ENCODE measurements around the gene TMEM125. TPM values are rescaled to one million over a fixed set of nuclear protein-coding genes. Genes with fewer than 3 reads are reported as not detected.

Gene TMEM125
- total and polyA plus RNA-seq, 11 donors: 0.11 to 0.68 (median 0.29) TPM; not detected in 5

GRCh38 chr1:43265431-43265830 is 4.4 kb upstream of the TMEM125 start:
- no peaks in the 10 kb centered on the region for H3K27me3 ChIP-seq
- no peak for TF ChIP-seq CTCF (IDR thresholded peaks at IDR 0.05)
- no peak for TF ChIP-seq POLR2A (IDR thresholded peaks at IDR 0.05)

GRCh38 chr1:43266881-43267280 is 2.9 kb upstream of the TMEM125 start:
- 95 to 100% (median 98%) methylated on average over 1 of the region's 1 CpG for WGBS, 4 donors
- TF ChIP-seq POLR2A (IDR thresholded peaks at IDR 0.05) (no peak), CTCF (IDR thresholded peaks at IDR 0.05) (no peak)
- ATAC-seq: no peak

More at GRCh38 chr1:43265431-43265830, 4.4 kb upstream of the TMEM125 start:
- Histone ChIP-seq H3K27ac (no peak overlapping the region), H3K4me1 (peaks cover 0 to 4% (median 0%) of the 10 kb centered on the region in 12 donors), H3K36me3 (no peaks in the 10 kb centered on the region), H3K4me3 (no peak overlapping the region), H3K9me3 (peaks cover 0 to 11% (median 0%) of the 10 kb centered on the region in 12 donors)
- WGBS, 4 donors: 88 to 93% (median 91%) methylated on average over 4 of the region's 4 CpGs
- DNase-seq (no peak), ATAC-seq (no peak)
- intact Hi-C loops (cut with DNase I): no loop called here

GRCh38 chr1:43267291-43267805 is 2.4 kb upstream of the TMEM125 start:
- ATAC-seq (no peak), DNase-seq (no peak)
- H3K36me3 ChIP-seq: no peaks in the 10 kb centered on the region
- intact Hi-C loops (cut with DNase I): no loop called here
- H3K4me1 ChIP-seq: peaks cover 0 to 9% (median 0%) of the 10 kb centered on the region in 12 donors
- WGBS, 4 donors: 84 to 91% (median 90%) methylated on average over 9 of the region's 9 CpGs
- no peaks in the 10 kb centered on the region for H3K27me3 ChIP-seq
- H3K4me3 ChIP-seq: no peak overlapping the region
- TF ChIP-seq POLR2A (IDR thresholded peaks at IDR 0.05) (no peak), CTCF (IDR thresholded peaks at IDR 0.05) (no peak)
- H3K9me3 ChIP-seq: peaks cover 0 to 11% (median 0%) of the 10 kb centered on the region in 12 donors
- no peak overlapping the region for H3K27ac ChIP-seq

More at GRCh38 chr1:43266881-43267280, 2.9 kb upstream of the TMEM125 start:
- Histone ChIP-seq H3K27me3 (no peaks in the 10 kb centered on the region), H3K9me3 (peaks cover 0 to 11% (median 0%) of the 10 kb centered on the region in 12 donors), H3K27ac (no peak overlapping the region), H3K36me3 (no peaks in the 10 kb centered on the region), H3K4me1 (peaks cover 0 to 9% (median 0%) of the 10 kb centered on the region in 12 donors), H3K4me3 (no peak overlapping the region)
- no peak for DNase-seq
- intact Hi-C loops (cut with DNase I): no loop called here

- no peak overlapping the region for H3K27ac ChIP-seq
- peaks cover 0 to 9% (median 0%) of the 10 kb centered on the region in 12 donors for H3K9me3 ChIP-seq
- WGBS, 4 donors: 80 to 88% (median 85%) methylated on average over 3 of the region's 3 CpGs
- intact Hi-C loops (cut with DNase I): no loop called here
- ATAC-seq (no peak), DNase-seq (no peak)
- H3K36me3 ChIP-seq: no peaks in the 10 kb centered on the region
- peaks cover 0 to 9% (median 0%) of the 10 kb centered on the region in 12 donors for H3K4me1 ChIP-seq
- H3K27me3 ChIP-seq: no peaks in the 10 kb centered on the region
- no peak overlapping the region for H3K4me3 ChIP-seq
- TF ChIP-seq CTCF (IDR thresholded peaks at IDR 0.05) (no peak), POLR2A (IDR thresholded peaks at IDR 0.05) (no peak)
Measured at GRCh38 chr1:43267818-43268425, 1.9 kb upstream of the TMEM125 start.

Measured in heart left ventricle (tissue), 16 donors.